ENCODE data around the gene RSBN1L. TPM values are rescaled to one million over a fixed set of nuclear protein-coding genes. Genes with fewer than 3 reads are reported as not detected.

The RSBN1L gene
- total RNA-seq, 2 experiments from 2014 or later: 24.5 to 27.4 TPM

GRCh38 chr7:77796960-77797359 lies 100.7 kb downstream of the RSBN1L start:
- POLR2A ChIA-PET: no interaction called here

GRCh38 chr7:77797734-77798393 lies 101.6 kb downstream of the RSBN1L start:
- Mint-ChIP-seq H3K4me3 (peak overlapping the region; percentile 99), H3K9me3 (ENCODE audit: insufficient read depth) (no peaks in the 10 kb centered on the region), H3K4me1 (ENCODE audit: low read depth) (peaks cover 55% of the 10 kb centered on the region), H3K36me3 (ENCODE audit: low read depth) (peaks cover 42% of the 10 kb centered on the region), H3K27ac (peak overlapping the region; percentile 92), H3K27me3 (ENCODE audit: low read depth) (no peaks in the 10 kb centered on the region)
- CTCF ChIA-PET: interaction anchor here (0.8 to 2.4 kb wide), 11 partner anchors 7 to 138 kb away, joined by 3 to 11 read pairs (median 5); partner anchors contain the start of gene RSBN1L
- DNase-seq (no peak), ATAC-seq (peak; percentile 54)
- POLR2A ChIA-PET: interaction anchor here (0.5 to 1.2 kb wide), 2 partner anchors 9 to 142 kb away, joined by 3 read pairs; no protein-coding TSS in a partner anchor

More at GRCh38 chr7:77796960-77797359, 100.7 kb downstream of the RSBN1L start:
- peaks cover 37% of the 10 kb centered on the region for H3K36me3 Mint-ChIP-seq (ENCODE audit: low read depth)
- peaks cover 46% of the 10 kb centered on the region for H3K4me1 Mint-ChIP-seq (ENCODE audit: low read depth)
- peak overlapping the region; percentile 92 for H3K27ac Mint-ChIP-seq
- CTCF ChIA-PET: interaction anchor here (1.0 to 2.4 kb wide), 2 partner anchors 15 to 139 kb away, joined by 3 to 11 read pairs; no protein-coding TSS in a partner anchor
- no peaks in the 10 kb centered on the region for H3K9me3 Mint-ChIP-seq (ENCODE audit: insufficient read depth)
- no peaks in the 10 kb centered on the region for H3K27me3 Mint-ChIP-seq (ENCODE audit: low read depth)
- no peak for ATAC-seq
- no peak for DNase-seq
- H3K4me3 Mint-ChIP-seq: peak overlapping the region; percentile 99

- ChIA-PET POLR2A (interaction anchor here (0.5 to 1.2 kb wide), 2 partner anchors 10 to 142 kb away, joined by 3 read pairs; no protein-coding TSS in a partner anchor), CTCF (interaction anchor here (0.7 to 2.4 kb wide), 15 partner anchors 8 to 161 kb away, joined by 3 to 11 read pairs (median 4); partner anchors contain the start of gene RSBN1L)
- Mint-ChIP-seq H3K4me3 (peak within 1 kb of the TSS; percentile 99), H3K9me3 (ENCODE audit: insufficient read depth) (no peaks in the 10 kb centered on the region), H3K27me3 (ENCODE audit: low read depth) (no peaks in the 10 kb centered on the region), H3K27ac (peak within 1 kb of the TSS; percentile 92), H3K4me1 (ENCODE audit: low read depth) (peaks cover 62% of the 10 kb centered on the region), H3K36me3 (ENCODE audit: low read depth) (peaks cover 47% of the 10 kb centered on the region)
- DNase-seq (peak; percentile 97), ATAC-seq (peak; percentile 95)
Measured at GRCh38 chr7:77798394-77799077, 102.3 kb downstream of the RSBN1L start, which contains the start of the genes PHTF2 and TMEM60. TSS of gene PHTF2 (plus strand) at chr7:77798773. TSS of gene TMEM60 (minus strand) at chr7:77798434. CDS start at chr7:77794373, 4,061 bp downstream.

- Mint-ChIP-seq H3K9me3 (ENCODE audit: insufficient read depth) (no peaks in the 10 kb centered on the region), H3K4me1 (ENCODE audit: low read depth) (peaks cover 67% of the 10 kb centered on the region), H3K4me3 (peak overlapping the region; percentile 99), H3K27ac (peak overlapping the region; percentile 92), H3K27me3 (ENCODE audit: low read depth) (no peaks in the 10 kb centered on the region), H3K36me3 (ENCODE audit: low read depth) (peaks cover 45% of the 10 kb centered on the region)
- ATAC-seq (no peak), DNase-seq (peak; percentile 38)
- ChIA-PET CTCF (interaction anchor here (0.7 to 2.4 kb wide), 14 partner anchors 9 to 160 kb away, joined by 3 to 11 read pairs (median 4); partner anchors contain the start of gene RSBN1L), POLR2A (interaction anchor here (0.9 to 1.2 kb wide), 2 partner anchors 103 to 143 kb away, joined by 3 to 4 read pairs; partner anchors contain the start of gene RSBN1L)
Measured at GRCh38 chr7:77799078-77799964, 103.1 kb downstream of the RSBN1L start.

- no peaks in the 10 kb centered on the region for H3K27me3 Mint-ChIP-seq (ENCODE audit: low read depth)
- H3K4me1 Mint-ChIP-seq (ENCODE audit: low read depth): peaks cover 70% of the 10 kb centered on the region
- POLR2A ChIA-PET: interaction anchor here (0.9 kb wide), 1 partner anchor 104 kb away, joined by 4 read pairs; the partner anchor contains the start of gene RSBN1L
- ATAC-seq: no peak
- DNase-seq: no peak
- peak overlapping the region; percentile 92 for H3K27ac Mint-ChIP-seq
- peak overlapping the region; percentile 99 for H3K4me3 Mint-ChIP-seq
- peaks cover 46% of the 10 kb centered on the region for H3K36me3 Mint-ChIP-seq (ENCODE audit: low read depth)
- CTCF ChIA-PET: interaction anchor here (1.2 to 2.2 kb wide), 2 partner anchors 8 to 12 kb away, joined by 3 to 8 read pairs; no protein-coding TSS in a partner anchor
- H3K9me3 Mint-ChIP-seq (ENCODE audit: insufficient read depth): peaks cover 2% of the 10 kb centered on the region
Measured at GRCh38 chr7:77800158-77800557, 103.9 kb downstream of the RSBN1L start.

GRCh38 chr7:77800730-77801129 lies 104.5 kb downstream of the RSBN1L start:
- Mint-ChIP-seq H3K27me3 (ENCODE audit: low read depth) (no peaks in the 10 kb centered on the region), H3K27ac (no peak overlapping the region), H3K36me3 (ENCODE audit: low read depth) (peaks cover 50% of the 10 kb centered on the region), H3K4me1 (ENCODE audit: low read depth) (peaks cover 69% of the 10 kb centered on the region), H3K4me3 (peak overlapping the region; percentile 99), H3K9me3 (ENCODE audit: insufficient read depth) (peaks cover 8% of the 10 kb centered on the region)
- DNase-seq (no peak), ATAC-seq (no peak)
- ChIA-PET CTCF (no interaction called here), POLR2A (no interaction called here)

GRCh38 chr7:77802557-77803405 lies 106.5 kb downstream of the RSBN1L start:
- peaks cover 26% of the 10 kb centered on the region for H3K9me3 Mint-ChIP-seq (ENCODE audit: insufficient read depth)
- H3K4me1 Mint-ChIP-seq (ENCODE audit: low read depth): peaks cover 53% of the 10 kb centered on the region
- H3K27me3 Mint-ChIP-seq (ENCODE audit: low read depth): no peaks in the 10 kb centered on the region
- peak overlapping the region; percentile 61 for H3K4me3 Mint-ChIP-seq
- H3K36me3 Mint-ChIP-seq (ENCODE audit: low read depth): peaks cover 63% of the 10 kb centered on the region
- DNase-seq (no peak), ATAC-seq (no peak)
- POLR2A ChIA-PET: no interaction called here
- H3K27ac Mint-ChIP-seq: peak overlapping the region; percentile 70
- CTCF ChIA-PET: interaction anchor here (1.0 to 1.8 kb wide), 4 partner anchors 106 to 151 kb away, joined by 3 to 4 read pairs (median 4); no protein-coding TSS in a partner anchor

GRCh38 chr7:77806425-77806824 lies 110.2 kb downstream of the RSBN1L start:
- Mint-ChIP-seq H3K4me1 (ENCODE audit: low read depth) (peaks cover 37% of the 10 kb centered on the region), H3K4me3 (no peak overlapping the region), H3K27ac (no peak overlapping the region), H3K9me3 (ENCODE audit: insufficient read depth) (peaks cover 40% of the 10 kb centered on the region), H3K27me3 (ENCODE audit: low read depth) (no peaks in the 10 kb centered on the region), H3K36me3 (ENCODE audit: low read depth) (peaks cover 70% of the 10 kb centered on the region)
- DNase-seq (no peak), ATAC-seq (no peak)
- POLR2A ChIA-PET: no interaction called here
- CTCF ChIA-PET: interaction anchor here (0.6 kb wide), 1 partner anchor 243 kb away, joined by 3 read pairs; no protein-coding TSS in a partner anchor

- Mint-ChIP-seq H3K9me3 (ENCODE audit: insufficient read depth) (peaks cover 40% of the 10 kb centered on the region), H3K27me3 (ENCODE audit: low read depth) (no peaks in the 10 kb centered on the region), H3K36me3 (ENCODE audit: low read depth) (peaks cover 65% of the 10 kb centered on the region), H3K27ac (no peak overlapping the region), H3K4me3 (no peak overlapping the region), H3K4me1 (ENCODE audit: low read depth) (peaks cover 29% of the 10 kb centered on the region)
- CTCF ChIA-PET: interaction anchor here (1.0 kb wide), 1 partner anchor 9 kb away, joined by 3 read pairs; no protein-coding TSS in a partner anchor
- POLR2A ChIA-PET: no interaction called here
- DNase-seq (no peak), ATAC-seq (no peak)
Measured at GRCh38 chr7:77808517-77808916, 112.3 kb downstream of the RSBN1L start.

GRCh38 chr7:77811516-77812289 lies 115.4 kb downstream of the RSBN1L start:
- ChIA-PET POLR2A (no interaction called here), CTCF (interaction anchor here (1.2 to 1.5 kb wide), 2 partner anchors 12 to 15 kb away, joined by 3 read pairs; no protein-coding TSS in a partner anchor)
- no peaks in the 10 kb centered on the region for H3K27me3 Mint-ChIP-seq (ENCODE audit: low read depth)
- H3K36me3 Mint-ChIP-seq (ENCODE audit: low read depth): peaks cover 51% of the 10 kb centered on the region
- H3K9me3 Mint-ChIP-seq (ENCODE audit: insufficient read depth): peaks cover 32% of the 10 kb centered on the region
- ATAC-seq (no peak), DNase-seq (no peak)
- peaks cover 12% of the 10 kb centered on the region for H3K4me1 Mint-ChIP-seq (ENCODE audit: low read depth)
- H3K27ac Mint-ChIP-seq: no peak overlapping the region
- H3K4me3 Mint-ChIP-seq: no peak overlapping the region

Measured in activated CD8-positive, alpha-beta T cell treated with anti-CD3 and anti-CD28 coated beads, Interleukin-2, amount 10 ng/mL, durations not matched to agents 7 days and 5 days (primary cell).